ENCODE results near the gene ZXDC.

The ZXDC gene

DNA sequence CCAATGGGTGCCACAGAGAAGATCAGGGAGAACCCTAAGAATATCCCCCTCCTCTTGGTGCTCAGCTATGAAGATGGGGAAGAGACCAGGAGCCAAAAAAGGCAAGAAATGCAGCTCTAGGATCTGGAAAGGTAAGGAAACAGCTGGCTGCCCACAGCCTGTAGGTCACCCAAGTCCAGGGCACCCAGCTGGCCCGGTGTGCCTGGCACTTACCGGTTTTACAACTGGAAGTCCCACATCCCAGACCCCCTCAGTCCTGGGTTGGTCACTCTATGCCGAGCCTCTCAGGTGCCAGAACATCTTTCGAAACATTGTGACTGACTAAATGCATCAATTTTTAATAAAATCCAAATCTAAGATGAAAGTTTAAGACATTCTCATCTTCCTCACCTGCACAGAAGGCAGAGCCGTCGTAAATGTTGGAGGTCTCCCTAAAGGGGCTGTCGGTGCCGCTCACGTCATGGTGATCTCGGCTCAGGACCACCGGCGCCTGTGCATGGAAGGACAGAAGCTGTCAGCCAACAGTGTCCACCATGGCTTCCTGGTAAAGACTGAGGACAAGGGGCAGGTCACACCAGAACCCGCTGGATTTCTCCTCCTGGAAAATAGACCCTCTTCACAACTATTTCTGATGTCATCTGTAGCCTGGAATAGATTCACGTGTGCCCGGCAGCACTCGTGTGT, 13.3 kb upstream of the ZXDC start:
- no peak for DNase-seq

GRCh38 chr3:126488185-126488584, 12.5 kb upstream of the ZXDC start:
- no peak for DNase-seq

- peak; percentile 75 for DNase-seq
Observed at GRCh38 chr3:126487151-126487771, 11.6 kb upstream of the ZXDC start.

DNA sequence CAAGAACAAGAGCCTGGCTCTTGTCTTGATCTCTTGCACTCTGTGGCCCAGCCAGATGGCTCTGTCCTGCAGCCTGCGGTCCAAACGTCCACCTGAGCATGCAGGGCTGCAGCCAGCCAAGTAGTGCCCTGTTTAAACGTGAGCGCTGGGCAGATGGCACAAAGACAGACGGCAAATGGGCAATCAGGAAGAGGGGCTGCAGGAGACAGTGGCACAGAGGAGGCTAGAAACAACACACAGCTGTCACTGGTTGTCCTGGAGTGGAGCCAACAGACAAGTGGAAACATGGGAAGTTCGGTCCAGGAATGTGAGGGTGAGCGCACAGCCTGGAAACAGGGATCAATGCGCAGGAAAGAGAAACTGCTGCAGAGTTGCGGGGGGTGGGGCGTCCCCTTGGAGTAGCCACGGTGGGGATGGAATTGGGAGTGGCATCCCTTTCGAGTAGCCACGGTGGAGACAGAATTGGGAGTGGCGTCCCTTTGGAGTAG, 10.7 kb upstream of the ZXDC start:
- no peak for DNase-seq

- DNase-seq = no peak
Observed at GRCh38 chr3:126485956-126486355, 10.3 kb upstream of the ZXDC start.

- no peak for DNase-seq
Observed at GRCh38 chr3:126485176-126485897, 9.6 kb upstream of the ZXDC start.

GRCh38 chr3:126484662-126485061, 9.0 kb upstream of the ZXDC start:
- DNase-seq = no peak

DNA sequence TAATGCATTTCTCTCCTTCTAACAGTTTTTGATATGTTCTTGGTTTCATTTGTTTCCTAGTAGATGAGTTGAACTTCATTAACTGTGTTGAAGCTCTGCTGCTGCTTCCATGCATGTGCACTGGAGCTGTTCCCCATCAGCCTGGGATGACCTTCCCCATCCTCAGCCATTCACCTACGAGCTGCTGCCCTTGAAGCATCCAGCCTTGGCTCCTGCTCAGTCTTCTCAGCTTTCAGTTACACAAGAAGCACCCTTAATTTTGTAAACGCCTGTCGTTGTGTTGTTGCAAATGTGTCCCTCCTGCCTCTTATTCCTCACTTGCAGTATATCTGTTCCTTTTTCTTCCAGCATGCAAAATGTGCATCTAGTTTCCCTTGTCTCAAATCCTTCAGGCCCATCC, 8.5 kb upstream of the ZXDC start:
- DNase-seq = no peak

- DNase-seq = no peak
Observed at GRCh38 chr3:126483321-126483761, 7.7 kb upstream of the ZXDC start.

DNA sequence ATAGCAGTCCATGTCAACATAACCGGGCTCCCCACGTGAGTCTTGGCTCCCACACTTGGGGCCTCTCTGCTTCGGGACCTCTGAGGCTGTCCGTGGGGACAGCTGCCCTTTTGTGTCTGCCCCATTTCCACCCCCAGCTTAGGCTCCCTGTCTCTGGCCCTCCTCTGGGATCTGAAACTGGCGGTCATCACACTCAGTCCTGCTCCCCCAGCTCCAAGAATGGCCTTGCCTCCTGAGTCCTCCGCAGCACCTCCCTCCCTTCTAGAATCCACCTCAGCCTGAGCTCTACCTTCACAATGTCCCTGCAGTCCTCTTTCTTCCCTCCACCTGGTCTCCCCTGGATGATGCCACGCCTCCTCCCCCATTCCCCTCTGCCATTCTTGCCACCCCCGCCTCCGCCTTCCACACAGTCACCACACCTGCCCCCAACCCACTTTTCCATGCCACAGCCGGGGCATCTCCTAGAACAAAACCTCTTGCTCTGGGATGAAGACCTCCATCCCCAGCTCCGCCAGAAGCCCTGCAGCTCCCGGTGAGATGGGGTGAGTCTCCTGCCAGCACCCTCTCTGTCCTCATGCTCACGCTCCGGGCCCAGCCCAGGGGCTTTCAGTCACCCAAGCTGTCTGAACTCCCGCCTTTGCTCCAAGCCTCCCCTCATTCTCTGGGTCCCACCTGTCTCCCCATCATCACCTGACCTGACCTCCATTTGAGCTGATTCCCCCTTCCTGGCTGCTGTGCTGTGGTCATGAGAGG, 7.0 kb upstream of the ZXDC start:
- DNase-seq = no peak

GRCh38 chr3:126481808-126482502, 6.3 kb upstream of the ZXDC start:
- DNase-seq = no peak

GRCh38 chr3:126480861-126481260, 5.2 kb upstream of the ZXDC start:
- no peak for DNase-seq

DNA sequence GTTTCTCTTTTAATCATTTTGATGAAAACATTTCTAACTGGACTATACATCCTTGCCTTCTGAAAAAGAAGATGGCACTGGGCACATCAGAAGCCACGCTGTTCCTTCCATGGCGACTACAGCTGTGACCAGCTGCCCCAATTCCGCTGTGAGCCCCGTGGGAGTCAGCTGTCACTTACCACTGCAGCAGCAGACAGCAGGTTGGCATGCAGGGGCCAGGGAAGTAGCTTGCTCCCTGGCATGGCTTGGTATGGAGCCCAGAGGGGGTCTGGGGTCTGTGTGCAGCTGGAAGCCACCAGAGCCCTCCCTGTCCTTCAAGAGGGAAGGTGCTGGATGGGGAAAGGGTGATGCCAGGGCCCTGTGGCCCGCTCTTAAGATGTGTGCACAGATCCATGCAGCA, 4.5 kb upstream of the ZXDC start:
- DNase-seq = no peak

DNA sequence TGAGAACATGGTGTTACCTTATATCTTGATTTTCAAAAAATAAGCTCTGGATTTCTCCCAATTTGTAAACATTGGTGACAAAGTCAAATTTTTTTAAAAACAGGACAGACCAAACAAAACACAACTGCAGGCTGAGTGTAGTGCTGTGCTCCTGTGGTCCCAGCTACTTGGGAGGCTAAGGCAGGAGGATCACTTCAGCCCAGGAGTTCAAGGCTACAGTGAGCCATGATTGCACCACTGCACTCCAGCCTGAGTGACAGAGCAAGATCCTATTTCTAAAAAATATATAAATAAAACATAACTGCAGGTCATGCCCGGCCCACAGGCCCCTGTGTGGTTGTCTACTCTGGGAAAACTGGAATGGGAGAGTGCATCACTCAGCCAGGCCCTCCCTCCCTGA, 4.0 kb upstream of the ZXDC start:
- DNase-seq = no peak

DNA sequence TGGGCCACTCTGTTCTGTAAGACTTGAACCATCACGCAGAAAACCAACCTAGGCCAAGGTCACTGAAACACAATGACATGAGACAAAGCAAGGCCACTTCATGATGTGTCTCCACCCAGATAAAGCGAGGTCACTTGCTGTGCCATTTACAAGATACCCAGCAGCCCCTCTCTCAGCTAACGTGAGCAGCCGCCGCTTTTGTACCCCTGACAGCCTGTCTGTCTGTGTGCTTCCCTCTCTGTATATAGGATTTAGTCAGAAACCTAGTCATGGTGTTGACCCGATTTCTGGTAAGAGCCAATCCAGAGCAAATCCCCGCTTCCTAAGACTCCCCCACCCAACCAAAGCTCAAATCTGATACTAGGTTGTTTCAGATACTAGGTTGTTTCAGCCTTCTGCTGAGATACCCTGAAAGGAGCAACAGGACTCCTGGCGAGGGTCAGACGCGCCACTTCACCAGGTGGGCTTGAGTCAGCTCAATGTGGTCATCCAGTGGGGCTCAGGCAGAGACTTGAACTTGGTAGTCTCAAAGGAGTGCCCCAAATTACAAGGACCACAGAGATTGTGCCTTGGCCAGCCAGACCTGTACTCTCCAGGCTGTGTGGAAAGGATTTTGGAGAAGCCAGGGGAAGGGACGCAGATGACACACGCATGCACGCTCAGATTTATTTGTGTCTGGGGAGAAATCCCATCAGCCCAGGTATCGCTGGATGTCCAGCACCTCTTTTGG, 3.1 kb upstream of the ZXDC start:
- DNase-seq = no peak

DNA sequence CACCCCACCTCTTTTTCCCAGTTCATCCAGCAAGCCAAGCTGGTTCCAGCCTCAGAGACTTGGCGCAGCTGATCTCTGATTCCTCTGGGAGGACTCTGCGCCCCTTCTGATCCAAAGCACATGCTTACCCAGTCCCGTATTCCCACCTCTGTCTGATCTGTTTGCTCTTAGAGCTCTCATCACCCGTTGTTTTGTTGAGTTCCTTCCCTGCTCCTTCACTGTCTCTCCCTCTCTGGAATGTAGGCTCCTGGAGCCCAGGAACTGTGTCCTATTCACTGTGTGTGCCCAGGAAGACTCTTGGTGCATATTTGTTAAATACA, 1.3 kb upstream of the ZXDC start:
- DNase-seq = no peak

DNA sequence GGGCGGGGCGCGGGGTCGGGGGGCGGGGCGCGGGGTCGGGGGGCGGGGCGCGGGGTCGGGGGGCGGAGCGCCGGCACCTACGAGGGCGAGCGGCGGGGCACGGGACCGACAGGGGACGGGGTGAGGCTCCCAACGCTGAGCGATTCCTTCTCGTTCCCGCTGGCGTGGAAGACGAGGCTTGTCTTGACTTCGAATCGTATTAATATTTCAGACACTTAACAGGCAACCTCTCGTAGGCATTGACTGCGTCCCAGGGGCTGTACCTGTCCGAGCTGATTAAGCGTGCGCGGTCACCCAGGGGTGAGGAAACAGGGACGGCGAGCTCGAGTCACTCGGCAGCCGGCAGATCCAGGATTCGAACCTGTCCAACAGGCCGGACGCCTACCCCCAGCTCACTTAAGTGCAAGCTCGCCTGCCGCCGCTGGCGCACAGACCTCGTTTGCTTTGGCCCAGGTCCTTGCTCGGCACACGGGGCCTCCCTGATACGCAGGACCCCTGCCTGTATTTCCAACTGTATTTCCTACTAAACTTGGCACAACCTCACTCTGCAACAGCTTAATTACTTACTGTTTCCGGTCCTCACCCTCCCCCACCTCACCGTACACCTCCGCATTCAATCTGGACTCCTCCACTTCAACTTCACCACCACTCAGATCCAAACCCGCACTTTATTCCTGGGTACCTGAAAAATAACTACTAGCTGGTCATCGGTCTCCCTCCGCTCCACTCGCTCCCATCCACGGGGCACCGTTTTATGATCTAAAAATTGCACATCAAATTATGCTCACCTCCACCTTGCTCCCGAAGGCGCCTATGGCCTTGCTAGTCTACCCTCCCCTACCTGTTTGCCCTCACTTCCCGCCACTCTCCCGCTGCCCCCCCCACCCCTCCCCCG, 722 bp upstream of the ZXDC start:
- DNase-seq = no peak

DNA sequence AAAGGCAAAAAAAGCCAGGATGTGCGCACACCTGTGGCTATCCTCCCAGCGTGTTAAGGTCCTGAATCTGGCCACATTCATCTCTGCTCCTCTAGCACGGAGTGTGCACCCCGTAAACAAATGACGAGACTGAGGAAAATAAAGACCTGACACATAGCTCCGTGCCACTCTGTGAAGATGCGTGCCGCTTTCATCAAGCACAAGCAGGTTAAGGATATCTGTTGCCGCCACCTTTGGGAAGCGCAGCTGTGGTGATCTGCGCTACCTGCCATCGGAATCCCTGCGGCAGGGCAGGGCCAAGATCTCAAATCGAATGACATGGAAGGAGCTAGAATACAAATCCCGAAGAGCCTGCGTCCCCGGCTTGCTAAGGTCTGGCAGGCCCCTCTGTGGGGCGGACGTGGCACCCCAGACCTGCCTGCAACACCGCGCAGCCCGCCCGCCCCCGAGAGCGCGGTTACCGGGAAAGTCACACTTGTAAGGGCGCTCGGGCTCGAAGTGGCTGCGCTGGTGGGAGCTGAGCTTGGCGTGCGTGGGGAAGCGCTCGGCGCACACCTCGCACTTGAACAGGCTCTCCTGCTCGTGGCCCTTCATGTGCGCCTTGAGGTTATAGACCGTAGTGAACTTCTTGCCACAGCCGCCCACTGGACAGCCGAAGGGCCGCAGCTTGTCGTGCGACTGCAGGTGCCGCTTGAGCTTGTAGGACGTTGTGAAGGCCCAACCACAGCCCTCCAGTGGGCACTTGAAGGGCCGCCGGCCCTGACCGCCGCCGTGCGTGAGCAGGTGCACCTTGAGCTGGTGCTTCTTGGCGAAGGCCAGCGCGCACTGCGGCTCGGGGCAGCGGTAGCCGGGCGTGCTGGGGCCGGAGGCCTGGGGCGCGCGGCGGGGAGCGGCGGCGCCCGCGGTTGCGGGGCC, 936 bp downstream of the ZXDC start:
- DNase-seq = no peak

- DNase-seq = peak; percentile 25
Observed at GRCh38 chr3:126473292-126474168, 2.2 kb downstream of the ZXDC start.

Measured in GF-D8 (cell line).